GM12864 (cell line): ENCODE results near the gene CPED1.
"Not testable (repeated sequence)": the region's sequence is repeated elsewhere in the genome, so short reads cannot be mapped to it uniquely, and the experiment has no call there.

Source experiments
- DNase-seq: peaks from one replicate; pipeline ENCODE4 v3.0.0-alpha.2; 2011; ENCODE audit warnings: low read depth
- H3K4me3 ChIP-seq: 2 replicates; pipeline ENCODE4 v1.5.1; 2011; ENCODE audit warnings: mild to moderate bottlenecking, low read depth, low read length, control low read depth
- TF ChIP-seq, protein P1 (sequence below): IDR thresholded peaks from 2 replicates; pipeline ENCODE4 v1.5.1; 2011; ENCODE audit warnings: low read depth, mild to moderate bottlenecking, moderate library complexity, low read length, control low read depth, inconsistent platforms; ENCODE audit errors: missing control alignments

CPED1 gene

DNA sequence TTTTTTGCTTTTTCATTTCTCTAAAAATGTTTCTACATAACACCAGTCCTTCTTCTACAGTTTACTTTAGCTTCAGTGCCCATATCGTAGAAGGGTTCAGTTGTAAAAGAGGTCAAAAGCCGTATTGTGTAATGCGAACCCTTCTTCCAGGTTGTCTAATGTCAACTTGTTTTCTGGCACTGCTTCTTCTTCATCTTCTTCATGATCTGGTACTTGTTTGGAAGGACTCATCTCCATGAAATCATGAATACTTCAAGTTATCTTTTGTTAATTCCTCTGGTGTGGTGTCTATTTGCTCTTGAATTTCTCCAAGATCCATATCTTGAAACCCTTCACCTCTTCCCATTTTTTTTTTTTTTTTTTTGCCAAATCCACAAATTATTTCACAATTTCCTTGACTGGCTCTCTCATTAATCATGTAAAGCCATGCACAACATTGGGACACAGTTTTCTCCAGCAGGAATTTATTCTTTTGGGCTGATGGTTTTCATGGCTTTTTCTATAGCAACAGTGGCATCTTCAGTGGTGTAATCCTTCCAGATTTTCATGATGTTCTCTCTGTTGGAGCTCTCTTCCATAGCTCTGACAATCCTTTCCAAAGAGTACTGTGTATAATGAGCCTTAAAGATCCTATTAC lies 85.1 kb downstream of the CPED1 start:
- TF ChIP-seq, protein P1, sequence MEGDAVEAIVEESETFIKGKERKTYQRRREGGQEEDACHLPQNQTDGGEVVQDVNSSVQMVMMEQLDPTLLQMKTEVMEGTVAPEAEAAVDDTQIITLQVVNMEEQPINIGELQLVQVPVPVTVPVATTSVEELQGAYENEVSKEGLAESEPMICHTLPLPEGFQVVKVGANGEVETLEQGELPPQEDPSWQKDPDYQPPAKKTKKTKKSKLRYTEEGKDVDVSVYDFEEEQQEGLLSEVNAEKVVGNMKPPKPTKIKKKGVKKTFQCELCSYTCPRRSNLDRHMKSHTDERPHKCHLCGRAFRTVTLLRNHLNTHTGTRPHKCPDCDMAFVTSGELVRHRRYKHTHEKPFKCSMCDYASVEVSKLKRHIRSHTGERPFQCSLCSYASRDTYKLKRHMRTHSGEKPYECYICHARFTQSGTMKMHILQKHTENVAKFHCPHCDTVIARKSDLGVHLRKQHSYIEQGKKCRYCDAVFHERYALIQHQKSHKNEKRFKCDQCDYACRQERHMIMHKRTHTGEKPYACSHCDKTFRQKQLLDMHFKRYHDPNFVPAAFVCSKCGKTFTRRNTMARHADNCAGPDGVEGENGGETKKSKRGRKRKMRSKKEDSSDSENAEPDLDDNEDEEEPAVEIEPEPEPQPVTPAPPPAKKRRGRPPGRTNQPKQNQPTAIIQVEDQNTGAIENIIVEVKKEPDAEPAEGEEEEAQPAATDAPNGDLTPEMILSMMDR: no peak
- no peak overlapping the region for H3K4me3 ChIP-seq
- DNase-seq: no peak

DNA sequence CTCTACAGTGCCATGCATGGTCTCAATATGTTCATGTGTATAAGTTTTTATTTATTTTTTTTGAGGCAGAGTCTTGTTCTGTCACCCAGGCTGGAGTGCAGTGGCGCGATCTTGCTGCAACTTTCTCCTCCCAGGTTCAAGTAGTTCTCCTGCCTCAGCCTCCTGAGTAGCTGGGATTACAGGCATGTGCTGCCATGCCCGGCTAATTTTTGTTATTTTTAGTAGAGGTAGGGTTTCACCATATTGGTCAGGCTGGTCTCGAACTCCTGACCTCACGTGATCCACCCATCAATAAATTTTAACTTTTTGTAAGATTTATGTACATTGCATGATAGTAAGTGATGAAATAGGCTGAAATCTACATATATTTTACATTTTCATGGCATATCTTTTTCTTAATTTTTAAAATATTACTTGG lies 86.9 kb downstream of the CPED1 start:
- not testable (repeated sequence) for H3K4me3 ChIP-seq, DNase-seq

DNA sequence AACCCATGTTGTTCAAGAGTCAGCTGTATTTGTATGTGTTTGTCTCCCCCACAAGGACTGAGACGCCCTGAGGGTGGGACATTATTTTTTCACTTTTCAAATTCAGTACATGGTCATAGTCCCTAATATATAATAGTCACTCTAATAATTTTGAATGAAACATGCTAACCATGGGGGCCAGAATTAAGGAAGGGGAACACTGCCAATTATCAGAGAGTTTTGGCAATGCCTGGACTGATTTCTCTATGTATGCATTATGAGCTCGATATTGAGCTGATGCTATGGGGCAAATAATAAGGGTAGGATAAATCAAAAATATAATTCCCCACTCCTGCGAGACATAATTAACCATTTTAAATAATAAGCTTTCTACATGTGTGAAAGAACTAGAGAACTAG lies 87.4 kb downstream of the CPED1 start:
- no peak overlapping the region for H3K4me3 ChIP-seq
- TF ChIP-seq, protein P1: no peak
- no peak for DNase-seq

DNA sequence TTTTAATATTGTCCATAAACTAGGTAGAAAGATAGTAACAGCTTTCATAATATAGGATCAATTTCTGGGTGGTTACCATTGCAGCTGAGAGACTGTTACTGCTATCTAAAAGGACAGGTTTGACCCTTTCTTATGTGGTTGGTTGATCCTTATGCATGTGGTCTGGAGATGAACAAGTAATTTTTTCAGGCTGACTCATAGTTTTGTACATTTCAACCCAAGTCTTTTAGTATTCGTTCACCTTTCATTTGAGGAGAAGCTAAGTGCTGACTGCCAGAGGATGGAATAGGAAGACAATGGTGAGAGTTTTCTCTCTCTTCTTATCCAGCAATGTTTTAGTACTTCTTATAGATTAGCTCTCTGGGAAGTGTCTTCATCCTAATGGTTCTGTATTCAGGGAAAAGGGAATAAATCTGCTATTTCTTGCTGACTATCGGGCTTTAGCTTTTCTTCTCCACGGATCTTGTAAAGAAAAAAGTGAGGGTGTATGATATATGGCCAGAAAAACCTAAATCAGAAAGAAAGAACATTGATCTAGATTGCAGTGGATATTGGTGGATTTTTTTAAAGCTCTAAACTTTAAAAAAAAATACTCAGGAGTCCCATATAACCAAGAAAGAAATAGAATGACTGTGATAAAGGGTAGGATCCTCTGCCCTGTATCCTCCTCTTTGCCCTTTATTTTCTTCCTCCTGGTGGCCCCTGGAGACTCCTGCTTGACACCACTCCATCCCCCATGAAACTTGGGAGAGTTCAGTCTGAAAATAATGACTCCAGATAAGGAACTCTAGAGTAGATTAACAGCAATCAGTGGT lies 88.0 kb downstream of the CPED1 start:
- DNase-seq: no peak
- no peak overlapping the region for H3K4me3 ChIP-seq
- TF ChIP-seq, protein P1: no peak

DNA sequence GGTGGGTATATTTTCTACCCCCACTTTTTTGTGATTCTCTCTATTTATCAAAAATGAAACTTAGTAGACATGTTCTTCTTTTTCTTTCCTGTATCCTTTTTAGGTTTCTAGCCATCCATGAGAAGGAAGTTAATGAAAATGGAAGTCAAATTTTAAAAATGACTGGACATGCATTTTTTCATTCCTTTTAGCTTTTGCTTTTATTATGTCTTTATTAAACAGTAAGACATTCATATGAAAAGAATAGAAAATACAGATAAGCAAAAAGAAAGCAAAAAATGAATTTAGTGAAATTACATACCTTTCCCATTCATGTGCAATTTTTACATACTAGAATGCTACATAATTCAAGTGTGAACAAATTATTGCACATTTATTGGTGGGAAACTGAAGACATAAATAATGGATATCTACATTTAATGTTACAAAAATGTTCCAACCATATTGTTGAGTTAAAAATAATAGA lies 88.7 kb downstream of the CPED1 start:
- TF ChIP-seq, protein P1: no peak
- no peak for DNase-seq
- H3K4me3 ChIP-seq: no peak overlapping the region

DNA sequence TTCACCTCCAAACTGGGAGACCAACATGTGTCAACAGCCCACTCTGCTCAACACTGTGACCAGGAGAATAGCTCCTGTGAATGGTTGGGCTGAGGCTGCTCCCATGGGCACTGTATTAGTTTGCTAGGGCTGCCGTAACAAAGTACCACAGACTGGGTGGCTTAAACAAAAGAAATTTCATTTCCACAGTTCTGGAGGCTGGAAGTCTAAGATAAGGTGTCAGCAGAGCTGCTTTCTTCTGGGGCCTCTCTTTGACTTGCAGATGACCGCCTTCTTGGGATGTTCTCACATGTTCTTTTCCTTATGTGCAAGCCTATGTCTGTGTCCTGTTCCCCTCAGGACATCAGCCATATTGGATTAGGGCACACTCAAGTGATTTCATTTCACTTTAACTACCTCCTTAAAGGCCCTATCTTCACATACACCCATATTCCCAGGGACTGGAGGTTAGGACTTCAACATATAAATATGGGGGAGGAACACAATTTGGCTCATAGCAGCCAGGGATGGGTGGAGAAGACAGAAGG lies 90.3 kb downstream of the CPED1 start:
- DNase-seq: no peak
- no peak overlapping the region for H3K4me3 ChIP-seq
- TF ChIP-seq, protein P1: no peak

DNA sequence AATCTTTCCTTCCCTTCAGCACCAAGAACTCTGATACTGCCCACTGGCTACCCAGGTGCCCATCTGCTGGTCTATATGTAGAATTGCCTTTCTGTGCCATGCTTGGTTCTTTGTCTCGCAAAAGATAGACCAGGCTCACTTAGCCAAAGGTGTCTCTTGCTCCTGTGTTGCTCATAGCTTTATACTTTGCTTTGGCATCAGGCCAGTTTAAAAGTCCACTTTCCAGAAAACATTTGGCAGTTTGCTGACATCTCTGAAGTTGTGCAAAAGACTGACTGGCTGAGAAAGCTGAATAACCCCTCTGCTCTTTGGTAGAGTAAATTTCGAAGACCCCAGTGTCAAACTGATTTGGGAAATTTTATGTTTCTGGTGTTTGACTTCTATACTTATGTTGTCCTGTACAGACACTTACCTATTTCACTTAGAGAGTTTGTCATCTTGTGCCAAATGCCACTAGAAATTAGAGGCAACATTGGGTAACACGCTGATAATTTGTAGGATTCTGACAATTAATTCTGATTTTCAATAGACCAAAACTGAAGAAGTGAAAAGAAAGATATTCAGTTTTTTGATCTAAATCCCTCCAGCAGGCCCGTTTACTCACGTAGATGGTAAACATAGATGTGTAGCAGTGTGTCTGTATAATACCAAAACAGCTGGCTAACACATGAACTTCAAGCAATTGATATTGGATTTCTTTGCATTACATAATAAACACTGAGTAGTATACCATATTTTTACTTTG lies 91.1 kb downstream of the CPED1 start:
- TF ChIP-seq, protein P1: no peak
- DNase-seq: no peak

More for the DNA sequence above, 91.1 kb downstream of the CPED1 start:
- no peak overlapping the region for H3K4me3 ChIP-seq
